Prostate gland (tissue), 2 donors: Measurements from ENCODE around the gene FXR1. TPM values are rescaled to one million over a fixed set of nuclear protein-coding genes. Genes with fewer than 3 reads are reported as not detected.

Source experiments
- DNase-seq: peaks from one replicate; pipeline ENCODE4 v3.0.0-alpha.2; 2019; ENCODE audit warnings: low spot score
- H3K27ac ChIP-seq, 2 donors: fragments of 200-600 bp; sonication (generic); 2 replicates each; pipeline ENCODE4 v1.5.1; 2017 to 2019
- H3K27me3 ChIP-seq: fragments of 200-600 bp; sonication (generic); replicated peaks from 2 replicates; pipeline ENCODE4 v1.5.1; 2019; ENCODE audit not compliant: insufficient read depth
- H3K36me3 ChIP-seq, 2 donors: fragments of 200-600 bp; sonication (generic); 1 replicate in 1 of 2; 2 replicates in 1 of 2; pipeline versions ENCODE4 v1.5.1 to v1.8.1; 2017 to 2019
- H3K4me1 ChIP-seq: fragments of 200-600 bp; sonication (generic); replicated peaks from 2 replicates; pipeline ENCODE4 v1.5.1; 2019
- H3K4me3 ChIP-seq, 2 donors: fragments of 200-600 bp; sonication (generic); 2 replicates each; pipeline ENCODE4 v1.5.1; 2017 to 2019
- H3K9me3 ChIP-seq: fragments of 200-600 bp; sonication (generic); 2 replicates; pipeline ENCODE4 v1.5.1; 2017
- POLR2A ChIP-seq: fragments of 450-650 bp; IDR thresholded peaks from one replicate; pipeline ENCODE4 v1.6.1; 2016; ENCODE audit warnings: antibody characterized with exemption, mild to moderate bottlenecking
- POLR2AphosphoS5 ChIP-seq: sonication (generic); formaldehyde crosslinking; IDR thresholded peaks from one replicate; pipeline ENCODE4 v1.6.1; 2017; ENCODE audit warnings: antibody characterized with exemption
- WGBS: methylation state at CpG from one replicate; pipeline ENCODE4 v1.1.5; 2018; 5-methylcytosine and 5-hydroxymethylcytosine counted together
- intact Hi-C: fragments of 100-400 bp; cut with DNase I; formaldehyde crosslinking; loops from one replicate; pipeline ENCODE4 v1.14.2; 2022
- total RNA-seq, 2 donors: library from RNA; depleted of rRNA; stranded (reverse); fragments of >200 nt; gene quantifications; one replicate each; pipeline ENCODE4 v1.1.0, GENCODE V29; 2016
- TF ChIP-seq, protein P1 (sequence below), 4 experiments: fragments of 200-600 bp in 2 of 4; fragments of 450-650 bp in 2 of 4; sonication (generic) in 2 of 4; IDR thresholded peaks; 1 replicate in 3 of 4; 2 replicates in 1 of 4; pipeline ENCODE4 v1.5.1; 2016 to 2019; ENCODE audit warnings: antibody characterized with exemption in 4 of 4, mild to moderate bottlenecking in 2 of 4, moderate library complexity in 2 of 4

The FXR1 gene
- total RNA-seq, 2 donors from 2014 or later = 80.2 to 114 TPM

DNA sequence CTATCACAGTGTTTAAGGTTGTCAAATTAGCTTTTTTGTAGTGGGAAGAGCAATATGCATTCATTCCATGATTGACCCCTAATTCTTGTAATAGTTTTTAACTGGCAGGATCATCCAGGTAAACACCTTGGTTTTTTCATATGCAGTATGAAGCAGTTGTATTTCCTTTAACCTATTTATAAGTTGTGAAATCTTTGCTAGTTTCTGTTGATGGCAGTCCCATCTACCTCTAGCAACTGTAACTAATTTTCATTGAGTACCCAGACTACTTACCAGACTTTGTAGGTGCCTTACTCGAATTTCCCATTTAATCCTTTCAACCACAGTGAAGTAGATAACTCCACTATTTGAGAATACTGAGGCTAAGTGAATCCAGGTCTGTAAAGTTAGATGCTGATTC is 6.1 kb downstream of the FXR1 start:
- Histone ChIP-seq H3K4me1 (peaks cover 6% of the 10 kb centered on the region), H3K4me3 (no peak overlapping the region), H3K27me3 (no peaks in the 10 kb centered on the region), H3K36me3 (no peaks in the 10 kb centered on the region), H3K27ac (no peak overlapping the region), H3K9me3 (no peaks in the 10 kb centered on the region)
- no peak for DNase-seq
- intact Hi-C loops = no loop called here
- WGBS = 55% methylated on average over 1 of the region's 1 CpG
- TF ChIP-seq, protein P1, sequence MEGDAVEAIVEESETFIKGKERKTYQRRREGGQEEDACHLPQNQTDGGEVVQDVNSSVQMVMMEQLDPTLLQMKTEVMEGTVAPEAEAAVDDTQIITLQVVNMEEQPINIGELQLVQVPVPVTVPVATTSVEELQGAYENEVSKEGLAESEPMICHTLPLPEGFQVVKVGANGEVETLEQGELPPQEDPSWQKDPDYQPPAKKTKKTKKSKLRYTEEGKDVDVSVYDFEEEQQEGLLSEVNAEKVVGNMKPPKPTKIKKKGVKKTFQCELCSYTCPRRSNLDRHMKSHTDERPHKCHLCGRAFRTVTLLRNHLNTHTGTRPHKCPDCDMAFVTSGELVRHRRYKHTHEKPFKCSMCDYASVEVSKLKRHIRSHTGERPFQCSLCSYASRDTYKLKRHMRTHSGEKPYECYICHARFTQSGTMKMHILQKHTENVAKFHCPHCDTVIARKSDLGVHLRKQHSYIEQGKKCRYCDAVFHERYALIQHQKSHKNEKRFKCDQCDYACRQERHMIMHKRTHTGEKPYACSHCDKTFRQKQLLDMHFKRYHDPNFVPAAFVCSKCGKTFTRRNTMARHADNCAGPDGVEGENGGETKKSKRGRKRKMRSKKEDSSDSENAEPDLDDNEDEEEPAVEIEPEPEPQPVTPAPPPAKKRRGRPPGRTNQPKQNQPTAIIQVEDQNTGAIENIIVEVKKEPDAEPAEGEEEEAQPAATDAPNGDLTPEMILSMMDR (IDR thresholded peaks at IDR 0.05) = no peak
- no peak for TF ChIP-seq POLR2A
- no peak for TF ChIP-seq POLR2AphosphoS5

DNA sequence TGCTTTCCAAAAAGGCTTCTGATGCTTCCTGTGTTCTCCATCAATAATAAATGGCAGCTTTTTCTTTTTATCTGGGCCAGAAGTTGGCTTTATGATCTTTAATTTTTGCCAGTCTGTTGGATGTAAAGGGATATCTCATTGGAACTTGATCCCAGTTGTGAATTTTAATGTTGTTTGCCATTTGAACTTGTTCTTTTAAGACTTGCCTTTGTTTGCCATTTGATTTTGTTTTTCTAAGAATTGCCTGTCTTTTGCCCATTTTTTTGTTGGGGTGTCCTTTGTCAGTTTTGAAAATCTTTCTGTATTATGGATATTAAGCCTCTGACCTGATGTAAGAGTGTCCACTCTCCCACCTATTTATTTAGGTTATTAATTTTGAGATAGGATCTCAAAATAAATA is 9.8 kb downstream of the FXR1 start:
- intact Hi-C loops = no loop called here

DNA sequence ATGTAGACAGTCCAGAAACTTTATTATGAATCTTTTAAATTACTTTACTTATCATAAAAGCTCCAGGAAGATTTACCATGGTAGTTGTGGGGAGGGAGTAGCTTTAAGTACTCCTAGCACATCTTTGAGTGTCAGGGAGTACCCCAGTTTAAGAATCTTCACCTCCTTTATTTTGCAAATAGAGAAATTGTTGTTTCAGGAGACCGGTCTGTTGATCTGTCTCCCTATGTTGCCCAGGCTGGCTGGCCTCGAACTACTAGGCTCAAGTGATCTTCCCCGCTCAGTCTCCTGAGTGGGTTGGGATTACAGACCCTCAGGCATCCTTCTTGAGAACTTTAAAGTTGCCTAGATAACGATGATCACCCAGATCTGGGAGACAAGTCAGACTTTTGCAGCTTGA is 11.1 kb downstream of the FXR1 start:
- intact Hi-C loops = no loop called here
- TF ChIP-seq POLR2A (no peak), POLR2AphosphoS5 (no peak)
- TF ChIP-seq, protein P1 (IDR thresholded peaks at IDR 0.05) = no peak
- WGBS = 95% methylated on average over 4 of the region's 4 CpGs
- Histone ChIP-seq H3K27ac (no peak overlapping the region), H3K4me3 (no peak overlapping the region), H3K4me1 (no peaks in the 10 kb centered on the region), H3K27me3 (no peaks in the 10 kb centered on the region), H3K36me3 (no peaks in the 10 kb centered on the region), H3K9me3 (no peaks in the 10 kb centered on the region)
- DNase-seq = no peak

More for the DNA sequence above, 9.8 kb downstream of the FXR1 start:
- Histone ChIP-seq H3K9me3 (no peaks in the 10 kb centered on the region), H3K36me3 (no peaks in the 10 kb centered on the region), H3K4me1 (no peaks in the 10 kb centered on the region), H3K4me3 (no peak overlapping the region), H3K27me3 (no peaks in the 10 kb centered on the region), H3K27ac (no peak overlapping the region)
- TF ChIP-seq POLR2AphosphoS5 = no peak
- TF ChIP-seq, protein P1 (IDR thresholded peaks at IDR 0.05) = no peak
- TF ChIP-seq POLR2A = no peak
- DNase-seq = no peak

DNA sequence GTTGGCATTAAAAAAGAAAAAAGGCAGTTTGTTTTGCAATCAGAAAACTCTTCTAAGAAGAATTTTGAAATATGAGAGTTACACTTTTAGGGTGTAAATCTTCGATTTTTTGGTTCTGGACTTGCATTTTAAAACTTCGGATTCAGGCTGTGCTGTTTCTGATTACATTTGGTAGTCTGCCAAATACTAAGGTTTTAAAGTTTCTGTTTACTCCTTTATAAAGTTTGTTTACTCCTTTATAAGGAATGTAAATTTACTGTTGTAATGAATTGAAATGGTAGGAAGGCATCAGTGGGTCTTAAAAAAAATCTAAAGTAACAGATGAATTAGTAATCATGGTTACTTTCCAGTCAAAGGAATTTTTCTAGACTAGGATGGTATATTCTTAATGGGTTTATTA is 14.1 kb downstream of the FXR1 start:
- Histone ChIP-seq H3K36me3 (no peaks in the 10 kb centered on the region), H3K9me3 (no peaks in the 10 kb centered on the region), H3K4me3 (no peak overlapping the region), H3K4me1 (no peaks in the 10 kb centered on the region), H3K27ac (no peak overlapping the region), H3K27me3 (no peaks in the 10 kb centered on the region)
- no peak for DNase-seq
- WGBS = 52% methylated on average over 2 of the region's 2 CpGs
- TF ChIP-seq, protein P1 (IDR thresholded peaks at IDR 0.05) = no peak
- no peak for TF ChIP-seq POLR2AphosphoS5
- TF ChIP-seq POLR2A = no peak
- intact Hi-C loops = no loop called here

DNA sequence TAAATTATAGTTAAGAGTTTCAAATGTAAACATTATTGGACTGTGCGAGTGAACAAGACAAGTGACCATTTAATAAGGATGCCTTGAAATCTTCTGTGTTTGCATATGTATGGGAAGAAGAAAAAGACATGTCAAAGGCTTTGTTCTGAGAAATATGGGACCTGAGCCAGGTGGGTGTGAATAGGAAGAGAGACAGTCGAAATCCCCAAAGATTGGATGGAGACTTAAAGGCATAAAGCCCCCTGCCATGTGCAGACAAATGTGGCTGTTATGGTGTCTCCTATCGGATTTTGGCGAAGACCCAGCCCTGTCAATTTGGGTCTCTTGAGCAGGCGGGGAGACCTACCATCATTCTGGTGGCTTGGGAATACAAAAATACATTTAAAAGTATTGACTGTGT is 16.9 kb downstream of the FXR1 start:
- TF ChIP-seq POLR2AphosphoS5 = no peak
- TF ChIP-seq, protein P1 (IDR thresholded peaks at IDR 0.05) = no peak
- no peaks in the 10 kb centered on the region for H3K27me3 ChIP-seq
- 88% methylated on average over 5 of the region's 5 CpGs for WGBS
- DNase-seq = no peak
- no peaks in the 10 kb centered on the region for H3K4me1 ChIP-seq
- intact Hi-C loops = no loop called here
- no peak overlapping the region for H3K27ac ChIP-seq
- H3K4me3 ChIP-seq = no peak overlapping the region
- H3K36me3 ChIP-seq = no peaks in the 10 kb centered on the region
- no peaks in the 10 kb centered on the region for H3K9me3 ChIP-seq
